Epidermal melanocyte (primary cell): ENCODE measurements around the gene MS4A6E.

ENCODE experiments used
- DNase-seq: peaks from one replicate; pipeline ENCODE4 v3.0.0; 2011; ENCODE audit warnings: low spot score; ENCODE audit not compliant: insufficient read length

MS4A6E gene

GRCh38 chr11:60375316-60375715 is 48.3 kb downstream of the MS4A6E start:
- DNase-seq, result no peak

- no peak for DNase-seq
Measured at GRCh38 chr11:60376601-60377000, 49.5 kb downstream of the MS4A6E start.

GRCh38 chr11:60377401-60378136 is 50.5 kb downstream of the MS4A6E start:
- DNase-seq, result no peak

- no peak for DNase-seq
Measured at GRCh38 chr11:60378354-60378753, 51.3 kb downstream of the MS4A6E start, which contains the start of gene MS4A7. Gene MS4A7 (plus strand): TSS chr11:60378532. CDS start chr11:60383142, 4,610 bp downstream.

GRCh38 chr11:60389279-60389910 is 62.3 kb downstream of the MS4A6E start:
- DNase-seq, result peak; percentile 44

- no peak for DNase-seq
Measured at GRCh38 chr11:60390419-60390818, 63.4 kb downstream of the MS4A6E start.
